Neuronal stem cell (in vitro differentiated cells): ENCODE results near the gene GMPR.

Experiments
- DNase-seq: peaks from one replicate; pipeline ENCODE4 v3.0.0-alpha.2; 2013; ENCODE audit warnings: low spot score
- H2AFZ ChIP-seq: one replicate; pipeline ENCODE4 v1.6.1; 2013; ENCODE audit warnings: mild to moderate bottlenecking, low read length, inconsistent platforms
- H2AK5ac ChIP-seq: 2 replicates; pipeline ENCODE4 v1.6.1; 2013; ENCODE audit warnings: low read depth, mild to moderate bottlenecking, inconsistent platforms, low read length, moderate library complexity, mixed read lengths
- H2BK120ac ChIP-seq: 2 replicates; pipeline ENCODE4 v1.6.1; 2013; ENCODE audit warnings: low read depth, mild to moderate bottlenecking, inconsistent platforms, low read length, moderate library complexity, mixed read lengths
- H2BK12ac ChIP-seq: one replicate; pipeline ENCODE4 v1.6.1; 2013; ENCODE audit warnings: low read length, inconsistent platforms
- H2BK15ac ChIP-seq: 2 replicates; pipeline ENCODE4 v1.6.1; 2013; ENCODE audit warnings: mild to moderate bottlenecking, low read length, inconsistent platforms, mixed read lengths
- H2BK5ac ChIP-seq: one replicate; pipeline ENCODE4 v1.6.1; 2013; ENCODE audit warnings: inconsistent platforms, mild to moderate bottlenecking, low read length, moderate library complexity
- H3K14ac ChIP-seq: one replicate; pipeline ENCODE4 v1.6.1; 2013; ENCODE audit warnings: low read length, inconsistent platforms
- H3K18ac ChIP-seq: 2 replicates; pipeline ENCODE4 v1.6.1; 2013; ENCODE audit warnings: low read length, inconsistent platforms
- H3K23ac ChIP-seq: 2 replicates; pipeline ENCODE4 v1.6.1; 2013; ENCODE audit warnings: low read depth, mild to moderate bottlenecking, mixed read lengths, low read length, inconsistent platforms; ENCODE audit not compliant: poor library complexity
- H3K27ac ChIP-seq: replicated peaks from 3 replicates; pipeline ENCODE4 v1.5.1; 2013; ENCODE audit warnings: low read length, inconsistent platforms
- H3K27me3 ChIP-seq, 3 experiments: 2 replicates each; pipeline ENCODE4 v1.6.1; 2013; ENCODE audit warnings: low read length in 3 of 3, mild to moderate bottlenecking in 2 of 3, inconsistent platforms in 1 of 3, low read depth in 1 of 3, mixed read lengths in 1 of 3, moderate library complexity in 1 of 3; ENCODE audit not compliant: control insufficient read depth in 3 of 3, insufficient read depth in 3 of 3
- H3K36me3 ChIP-seq, 2 donors: replicated peaks in 1 of 2; 2 replicates each; pipeline ENCODE4 v1.6.1; 2013; ENCODE audit warnings: low read length in 2 of 2; ENCODE audit not compliant: control insufficient read depth in 2 of 2, insufficient read depth in 2 of 2
- H3K4ac ChIP-seq: 2 replicates; pipeline ENCODE4 v1.6.1; 2013; ENCODE audit warnings: inconsistent platforms, mild to moderate bottlenecking, low read length, moderate library complexity
- H3K4me1 ChIP-seq, 2 donors: 1 replicate in 1 of 2; 2 replicates in 1 of 2; pipeline ENCODE4 v1.6.1; 2013; ENCODE audit warnings: low read length in 2 of 2, low read depth in 1 of 2; ENCODE audit not compliant: control insufficient read depth in 2 of 2, insufficient read depth in 1 of 2
- H3K4me2 ChIP-seq: one replicate; pipeline ENCODE4 v1.6.1; 2013; ENCODE audit warnings: mild to moderate bottlenecking, low read length, inconsistent platforms; ENCODE audit not compliant: insufficient read depth, poor library complexity, severe bottlenecking
- H3K4me3 ChIP-seq, 2 donors: 2 replicates each; pipeline ENCODE4 v1.5.1; 2013; ENCODE audit warnings: low read length in 2 of 2, mild to moderate bottlenecking in 2 of 2, inconsistent platforms in 1 of 2, moderate library complexity in 1 of 2
- H3K79me1 ChIP-seq: one replicate; pipeline ENCODE4 v1.6.1; 2013; ENCODE audit warnings: low read depth, mild to moderate bottlenecking, inconsistent platforms, low read length, moderate library complexity
- H3K9ac ChIP-seq: one replicate; pipeline ENCODE4 v1.6.1; 2013; ENCODE audit warnings: mild to moderate bottlenecking, low read depth, low read length, inconsistent platforms; ENCODE audit not compliant: poor library complexity
- H3K9me3 ChIP-seq, 2 donors: replicated peaks in 1 of 2; 2 replicates each; pipeline versions ENCODE3 to v1.6.1; 2013; ENCODE audit warnings: low read length in 2 of 2, mild to moderate bottlenecking in 2 of 2, inconsistent platforms in 1 of 2, low read depth in 1 of 2, mixed read lengths in 1 of 2, moderate library complexity in 1 of 2; ENCODE audit not compliant: control insufficient read depth in 2 of 2, insufficient read depth in 1 of 2
- H4K8ac ChIP-seq: one replicate; pipeline ENCODE4 v1.6.1; 2013; ENCODE audit warnings: low read depth, mild to moderate bottlenecking, inconsistent platforms, low read length, moderate library complexity
- H4K91ac ChIP-seq: one replicate; pipeline ENCODE4 v1.6.1; 2013; ENCODE audit warnings: low read length, low read depth, mild to moderate bottlenecking, inconsistent platforms; ENCODE audit not compliant: poor library complexity
- WGBS, 2 donors: extraction: QIAGEN DNeasy Blood & Tissue Kit; methylation state at CpG; one replicate each; pipeline ENCODE4 v1.1.7; 2013; ENCODE audit warnings: missing lambda C conversion rate in 2 of 2, mixed read lengths in 1 of 2; ENCODE audit not compliant: insufficient read length in 2 of 2, insufficient replicate concordance in 1 of 2; ENCODE audit errors: extremely low coverage in 2 of 2; 5-methylcytosine and 5-hydroxymethylcytosine counted together

GMPR gene

DNA sequence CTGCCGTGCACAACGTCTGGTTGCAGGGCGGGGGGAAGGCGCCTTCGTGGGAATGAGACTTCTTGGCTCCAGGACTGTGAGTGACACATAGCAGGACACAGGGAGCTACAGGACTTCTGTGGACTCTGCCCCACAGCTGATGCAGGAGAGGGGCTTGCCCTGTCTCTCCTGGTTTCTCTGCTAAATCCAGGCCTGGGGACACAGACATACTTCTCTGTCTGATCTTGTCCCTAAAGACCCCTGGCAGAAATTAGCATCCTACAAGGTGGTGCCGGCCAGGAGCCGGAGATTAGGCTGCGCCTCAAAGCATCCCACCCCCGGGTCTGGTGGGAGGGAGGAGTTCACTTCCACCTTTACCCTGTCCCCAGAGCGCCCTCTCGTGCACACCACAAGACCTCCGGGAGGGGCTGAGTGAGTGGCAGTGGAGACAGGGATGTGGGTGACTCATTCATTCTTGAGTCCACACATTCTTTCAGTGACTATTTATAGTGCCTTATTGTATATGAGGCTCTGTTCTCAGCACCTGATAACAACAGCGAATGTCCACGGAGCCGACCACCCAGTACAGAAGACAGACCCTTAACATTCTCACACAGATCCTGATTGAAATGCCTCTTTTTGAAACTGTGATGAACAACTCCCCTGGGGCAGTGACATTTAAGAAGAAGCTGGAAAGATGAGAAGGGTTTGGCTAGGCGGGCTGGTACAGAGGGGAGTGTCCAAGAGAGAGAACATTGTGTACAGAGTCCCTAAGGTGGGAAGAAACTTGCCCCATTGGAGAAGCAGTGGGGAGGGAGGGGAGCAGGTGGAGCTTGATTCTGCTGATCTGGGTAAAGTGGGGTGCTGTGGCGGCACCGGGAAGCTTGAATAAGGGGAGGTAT lies 39.0 kb downstream of the GMPR start:
- no peaks in the 10 kb centered on the region for H3K9me3 ChIP-seq
- H3K23ac ChIP-seq = peak overlapping the region; percentile 0
- H3K9ac ChIP-seq = no peak overlapping the region
- no CpG with 5 or more reads among the region's 18 CpGs for WGBS, 2 donors
- H2BK12ac ChIP-seq = no peak overlapping the region
- DNase-seq = peak; percentile 51
- peak overlapping the region; percentile 8 for H3K27ac ChIP-seq
- no peak overlapping the region for H2AK5ac ChIP-seq
- H3K4ac ChIP-seq = no peak overlapping the region
- peak overlapping the region; percentile 7 for H2BK5ac ChIP-seq
- H2AFZ ChIP-seq = peak overlapping the region; percentile 6
- H3K4me3 ChIP-seq = no peak overlapping the region
- no peak overlapping the region for H4K8ac ChIP-seq
- no peak overlapping the region for H4K91ac ChIP-seq
- peak overlapping the region; percentile 8 for H2BK15ac ChIP-seq
- H3K18ac ChIP-seq = peak overlapping the region; percentile 36
- no peaks in the 10 kb centered on the region for H3K36me3 ChIP-seq
- peaks cover 14 to 18% of the 10 kb centered on the region in 2 donors for H3K4me1 ChIP-seq
- H3K79me1 ChIP-seq = no peaks in the 10 kb centered on the region
- H3K14ac ChIP-seq = no peak overlapping the region
- H2BK120ac ChIP-seq = no peak overlapping the region
- H3K4me2 ChIP-seq = no peak overlapping the region
- H3K27me3 ChIP-seq = no peaks in the 10 kb centered on the region

DNA sequence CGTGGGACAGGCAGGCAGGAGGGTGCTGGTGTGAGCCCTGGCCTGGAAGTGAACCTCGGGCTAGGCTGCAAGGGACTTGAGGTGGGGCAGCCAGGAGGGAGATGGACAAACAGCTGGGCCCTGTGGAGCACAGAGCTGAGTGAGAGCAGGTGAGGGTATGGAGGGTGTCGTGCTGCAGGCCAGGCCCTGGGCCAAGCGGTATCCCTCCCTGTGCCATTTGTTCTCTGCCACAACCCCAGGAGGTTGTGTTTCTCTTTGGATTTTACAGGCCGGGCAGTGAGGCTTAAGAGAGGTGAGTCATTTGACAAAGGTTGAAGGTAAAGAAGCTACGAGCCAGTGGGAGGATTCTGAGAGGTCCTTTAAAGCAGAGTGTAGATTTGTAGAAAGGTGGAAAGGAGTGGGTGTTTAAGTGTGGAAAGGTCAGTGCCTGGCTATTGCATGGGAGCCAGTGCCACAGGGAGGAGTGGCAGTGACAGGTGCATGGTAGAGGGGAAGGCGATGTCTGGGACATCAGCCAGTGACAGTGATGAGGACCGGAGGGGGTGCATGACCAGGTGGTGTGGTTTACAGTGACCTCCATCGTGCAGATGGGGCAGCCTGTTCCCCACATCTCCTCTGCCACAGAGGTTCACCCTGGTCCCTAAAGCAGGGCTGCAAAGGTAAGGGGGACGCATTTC lies 39.8 kb downstream of the GMPR start:
- no peak overlapping the region for H3K4me3 ChIP-seq
- H3K4me1 ChIP-seq = peaks cover 14 to 18% of the 10 kb centered on the region in 2 donors
- no peak overlapping the region for H3K4me2 ChIP-seq
- DNase-seq = no peak
- H2BK15ac ChIP-seq = peak overlapping the region; percentile 92
- H3K23ac ChIP-seq = peak overlapping the region; percentile 22
- H3K14ac ChIP-seq = no peak overlapping the region
- no peak overlapping the region for H2BK120ac ChIP-seq
- H3K4ac ChIP-seq = no peak overlapping the region
- H3K9ac ChIP-seq = no peak overlapping the region
- H4K91ac ChIP-seq = no peak overlapping the region
- H2BK12ac ChIP-seq = peak overlapping the region; percentile 91
- no peaks in the 10 kb centered on the region for H3K36me3 ChIP-seq
- H3K27me3 ChIP-seq = no peaks in the 10 kb centered on the region
- H2BK5ac ChIP-seq = peak overlapping the region; percentile 39
- no peak overlapping the region for H4K8ac ChIP-seq
- H3K18ac ChIP-seq = peak overlapping the region; percentile 88
- no CpG with 5 or more reads among the region's 10 CpGs for WGBS, 2 donors
- no peaks in the 10 kb centered on the region for H3K9me3 ChIP-seq
- H3K27ac ChIP-seq = no peak overlapping the region
- H2AK5ac ChIP-seq = peak overlapping the region; percentile 49
- H3K79me1 ChIP-seq = no peaks in the 10 kb centered on the region
- no peak overlapping the region for H2AFZ ChIP-seq

DNA sequence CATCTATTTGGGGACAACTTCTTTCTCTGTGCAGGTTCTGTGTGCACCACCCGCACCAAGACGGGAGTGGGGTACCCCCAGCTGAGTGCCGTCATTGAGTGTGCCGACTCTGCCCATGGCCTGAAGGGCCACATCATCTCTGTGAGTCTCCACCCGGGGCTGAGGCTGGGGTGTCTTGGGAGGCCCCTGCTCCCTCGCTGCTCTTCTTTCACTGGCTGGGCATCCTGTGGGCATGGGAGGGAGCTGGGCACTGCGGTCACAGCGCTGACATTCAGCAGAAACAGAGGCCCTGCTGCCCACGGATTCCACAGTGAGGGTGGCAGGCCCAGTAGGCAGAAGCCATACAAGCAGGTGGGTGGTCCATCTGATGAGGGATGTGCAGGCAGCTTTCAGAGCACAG lies 40.4 kb downstream of the GMPR start:
- no peak for DNase-seq
- H2BK5ac ChIP-seq = peak overlapping the region; percentile 39
- H3K27me3 ChIP-seq = no peaks in the 10 kb centered on the region
- H2BK120ac ChIP-seq = no peak overlapping the region
- no peaks in the 10 kb centered on the region for H3K36me3 ChIP-seq
- peak overlapping the region; percentile 91 for H2BK12ac ChIP-seq
- H3K27ac ChIP-seq = no peak overlapping the region
- no peak overlapping the region for H4K91ac ChIP-seq
- H2AFZ ChIP-seq = no peak overlapping the region
- H3K4me1 ChIP-seq = peaks cover 14 to 18% of the 10 kb centered on the region in 2 donors
- H3K9me3 ChIP-seq = no peaks in the 10 kb centered on the region
- no peak overlapping the region for H3K4ac ChIP-seq
- no peaks in the 10 kb centered on the region for H3K79me1 ChIP-seq
- H3K4me2 ChIP-seq = no peak overlapping the region
- H3K9ac ChIP-seq = no peak overlapping the region
- peak overlapping the region; percentile 74 for H3K14ac ChIP-seq
- peak overlapping the region; percentile 92 for H2BK15ac ChIP-seq
- H3K4me3 ChIP-seq = no peak overlapping the region
- no CpG with 5 or more reads among the region's 9 CpGs for WGBS, 2 donors
- peak overlapping the region; percentile 49 for H2AK5ac ChIP-seq
- no peak overlapping the region for H4K8ac ChIP-seq
- H3K23ac ChIP-seq = peak overlapping the region; percentile 22
- H3K18ac ChIP-seq = peak overlapping the region; percentile 86

DNA sequence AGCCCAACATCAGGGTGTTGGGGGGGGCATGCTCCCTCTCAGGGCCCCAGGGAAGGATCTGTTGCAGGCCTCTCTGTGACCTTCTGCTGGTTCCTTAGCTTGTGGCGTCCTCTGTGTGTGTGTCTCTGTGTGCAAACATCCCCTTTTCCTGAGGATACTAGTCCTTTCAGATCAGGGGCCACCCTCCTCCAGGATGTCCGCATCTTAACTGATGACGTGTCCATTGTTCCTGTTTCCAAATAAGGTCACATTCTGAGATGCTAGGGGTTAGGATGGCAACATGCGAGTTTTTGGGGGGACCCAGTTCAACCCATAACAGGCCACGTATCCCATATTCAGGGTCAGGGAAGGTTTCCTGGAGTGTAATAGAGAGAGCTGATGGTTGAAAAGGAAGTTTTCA lies 40.9 kb downstream of the GMPR start:
- peak overlapping the region; percentile 39 for H2BK5ac ChIP-seq
- no peak overlapping the region for H2BK120ac ChIP-seq
- WGBS, 2 donors = no CpG with 5 or more reads among the region's 5 CpGs

More for the DNA sequence above, 40.9 kb downstream of the GMPR start:
- Histone ChIP-seq H2AFZ (no peak overlapping the region), H4K91ac (no peak overlapping the region), H3K27ac (no peak overlapping the region), H3K4ac (no peak overlapping the region), H3K14ac (no peak overlapping the region), H2AK5ac (peak overlapping the region; percentile 49), H3K4me1 (peaks cover 14 to 18% of the 10 kb centered on the region in 2 donors), H3K9ac (no peak overlapping the region), H3K4me2 (no peak overlapping the region), H3K23ac (no peak overlapping the region), H3K18ac (peak overlapping the region; percentile 16), H3K9me3 (no peaks in the 10 kb centered on the region), H3K36me3 (no peaks in the 10 kb centered on the region), H2BK12ac (no peak overlapping the region), H3K79me1 (no peaks in the 10 kb centered on the region), H3K4me3 (no peak overlapping the region), H2BK15ac (peak overlapping the region; percentile 92), H4K8ac (no peak overlapping the region), H3K27me3 (no peaks in the 10 kb centered on the region)
- DNase-seq = no peak
